GM18520 (cell line): ENCODE results near the gene EGFL6.
"Not testable (repeated sequence)": the region's sequence is repeated elsewhere in the genome, so short reads cannot be mapped to it uniquely, and the experiment has no call there.

Experiments
- ATAC-seq: cut with Tn5 transposase; IDR thresholded peaks from one replicate; pipeline ENCODE4 v1.9.1; 2021; ENCODE audit not compliant: unreplicated experiment

The EGFL6 gene

DNA sequence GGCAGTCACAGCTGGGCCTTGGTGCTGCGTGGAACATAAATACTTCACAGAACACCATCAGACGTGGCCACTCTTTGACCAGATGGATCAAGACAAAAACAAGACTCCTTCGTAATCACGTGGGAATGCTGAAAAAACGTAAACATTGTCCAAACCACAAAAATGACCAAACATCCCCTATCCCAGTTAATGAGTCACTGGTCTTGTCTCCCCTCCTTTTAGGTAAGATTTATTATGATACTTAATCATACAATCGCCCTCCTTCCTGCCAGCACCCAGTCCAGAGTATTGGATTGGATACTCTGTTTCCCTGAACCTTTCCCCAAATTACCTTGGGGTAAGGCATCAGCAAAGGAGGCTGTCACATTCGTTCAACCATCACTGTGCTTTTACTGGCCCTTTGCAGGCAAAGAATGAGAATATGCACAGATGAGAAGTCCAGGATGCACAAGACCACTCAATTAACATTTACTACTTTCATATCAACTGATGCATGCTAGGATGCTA lies 82.9 kb downstream of the EGFL6 start:
- ATAC-seq: no peak

DNA sequence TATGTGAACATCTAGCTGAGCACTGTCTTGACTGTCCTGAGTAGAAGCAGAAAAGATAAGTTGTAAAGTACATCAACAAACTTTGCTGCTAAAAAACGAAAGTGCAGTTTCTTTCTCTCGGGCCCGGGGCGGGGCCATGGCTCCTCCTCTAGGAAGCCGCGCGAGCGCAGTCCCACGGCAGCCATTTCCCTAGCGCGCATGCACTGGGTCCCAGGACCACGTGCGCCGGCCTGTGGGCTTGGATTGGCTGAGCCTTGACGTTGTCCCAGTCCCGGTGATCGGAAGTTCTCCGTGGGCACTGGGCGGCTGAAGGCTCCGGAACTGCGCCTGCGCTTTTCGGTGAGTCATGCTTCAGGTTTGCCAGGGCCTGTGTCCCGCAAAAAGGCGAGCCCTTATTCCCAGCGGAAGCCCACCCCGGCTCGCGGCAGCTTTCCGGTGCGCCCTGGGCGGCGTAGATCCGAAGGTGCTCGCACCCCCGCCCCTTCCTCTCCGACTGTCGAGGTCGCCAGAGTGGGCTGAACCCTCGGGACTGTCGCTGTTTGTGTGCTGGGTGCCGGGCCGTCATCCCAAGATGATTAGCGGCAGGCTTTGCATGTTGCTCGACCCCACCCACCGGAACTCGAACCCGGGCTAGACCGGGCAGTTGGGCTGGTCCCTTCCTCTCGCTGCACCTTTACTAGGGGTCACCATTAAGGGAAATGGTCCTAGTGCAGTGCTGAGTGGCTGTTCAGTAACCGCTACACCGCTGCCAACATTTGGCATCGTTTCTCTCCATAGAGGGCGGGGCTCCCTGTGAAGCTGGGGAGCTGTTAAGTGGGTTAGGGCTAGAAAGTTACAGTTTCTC lies 83.7 kb downstream of the EGFL6 start, which contains the start of gene TCEANC:
TCEANC (plus strand) TSS at position 292 of the 844 bp plus-strand sequence. CDS start 9,368 bp downstream, outside the sequence.
- ATAC-seq: peak; percentile 91

DNA sequence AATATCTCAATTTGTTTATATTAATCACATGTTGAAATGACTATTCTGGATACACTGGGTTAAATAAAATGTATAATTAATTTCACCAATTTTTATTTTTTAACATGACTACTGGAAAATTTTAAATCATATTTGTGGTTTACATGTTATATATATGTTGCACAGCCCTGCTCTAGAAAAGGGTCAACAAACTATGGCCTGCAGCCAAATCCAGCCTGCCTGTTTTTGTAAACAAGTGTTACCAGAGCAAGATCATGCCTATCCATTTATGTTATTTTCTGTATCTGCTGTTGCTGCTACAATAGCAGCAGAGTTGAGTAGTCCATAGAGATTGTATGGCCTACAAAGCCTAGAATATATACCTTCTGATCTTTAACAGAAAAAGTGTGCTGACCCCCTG lies 84.7 kb downstream of the EGFL6 start:
- ATAC-seq: no peak

DNA sequence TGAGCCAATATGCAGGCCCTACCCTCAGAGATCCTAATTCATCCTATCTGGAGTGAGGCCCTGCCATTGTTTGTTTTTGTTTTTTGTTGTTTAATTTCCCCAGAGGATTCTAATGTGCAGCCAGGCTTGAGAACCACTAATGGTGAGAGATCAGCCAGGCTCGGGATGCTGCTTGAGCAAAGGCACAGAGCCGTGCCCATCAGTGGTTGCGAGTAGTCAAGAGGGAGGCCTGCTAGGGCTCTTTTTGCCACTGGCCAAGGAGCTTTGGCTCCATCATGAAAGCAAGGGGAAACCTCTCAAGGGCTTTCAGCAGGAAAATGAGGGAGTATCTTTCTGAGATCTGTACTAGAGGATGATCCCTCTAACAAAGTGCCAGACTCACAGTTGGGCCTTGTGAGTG lies 86.3 kb downstream of the EGFL6 start:
- no peak for ATAC-seq

DNA sequence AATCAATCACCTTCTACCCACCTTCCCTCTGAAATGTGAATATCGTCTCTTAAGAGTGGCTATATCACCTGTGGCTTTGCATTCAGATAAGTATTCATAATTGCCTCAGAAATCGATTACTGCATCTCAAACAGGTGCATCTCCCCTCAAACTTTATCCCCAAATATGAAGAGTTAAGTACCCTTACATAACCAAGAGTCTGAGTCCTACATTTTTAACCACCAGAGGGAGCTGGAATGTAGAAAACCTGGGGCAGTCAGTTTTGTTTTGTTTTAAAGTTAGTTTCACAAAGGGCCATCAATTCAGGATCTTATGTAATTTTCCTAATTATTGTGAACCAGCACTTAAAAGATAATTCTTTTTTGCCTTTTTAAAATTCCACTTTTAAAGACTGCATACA lies 89.2 kb downstream of the EGFL6 start:
- no peak for ATAC-seq

DNA sequence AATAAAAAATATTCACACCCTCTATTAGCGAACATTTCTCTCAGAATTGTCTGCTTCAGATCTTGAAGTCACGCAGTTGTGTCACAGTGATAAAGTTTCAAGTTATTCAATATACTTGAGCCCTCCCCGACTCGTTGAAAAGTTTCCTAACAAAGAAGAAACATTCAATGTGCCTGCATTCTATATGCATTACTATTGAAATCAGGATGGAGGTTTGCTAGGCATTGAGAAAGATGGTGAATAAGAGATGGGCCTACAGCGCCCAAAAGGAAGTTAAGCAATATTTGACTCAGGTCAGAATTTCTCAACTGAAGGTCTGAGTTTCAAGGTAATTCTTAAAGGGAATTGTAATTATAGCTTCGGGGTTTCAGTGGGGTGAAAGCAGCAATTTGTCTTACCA lies 89.7 kb downstream of the EGFL6 start:
- ATAC-seq: no peak

DNA sequence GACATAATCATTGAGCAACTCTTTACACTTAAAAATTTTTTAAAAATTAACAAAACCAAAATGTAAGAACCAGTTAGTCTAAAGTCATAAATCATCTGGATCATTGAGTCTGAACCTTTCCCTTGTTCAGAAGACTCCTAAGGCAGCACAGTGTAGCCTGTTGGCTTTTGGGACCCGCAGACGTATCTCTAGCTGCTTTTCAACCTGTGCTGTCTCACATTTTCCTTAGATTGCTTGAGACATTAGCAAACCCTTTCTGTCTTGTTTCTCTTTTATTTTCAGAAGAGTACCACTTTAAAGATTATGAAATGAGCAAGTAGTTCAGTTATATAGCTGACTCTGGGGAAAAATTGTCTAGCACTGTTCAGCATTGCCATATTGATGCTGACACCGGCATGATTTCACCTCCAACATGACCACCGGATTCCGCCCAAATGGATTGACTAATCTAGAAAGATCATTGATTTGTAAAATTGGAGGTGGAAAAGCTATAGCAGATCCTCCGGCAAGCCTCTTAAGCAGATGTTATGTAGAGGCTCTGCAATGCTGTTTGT lies 92.4 kb downstream of the EGFL6 start:
- no peak for ATAC-seq

DNA sequence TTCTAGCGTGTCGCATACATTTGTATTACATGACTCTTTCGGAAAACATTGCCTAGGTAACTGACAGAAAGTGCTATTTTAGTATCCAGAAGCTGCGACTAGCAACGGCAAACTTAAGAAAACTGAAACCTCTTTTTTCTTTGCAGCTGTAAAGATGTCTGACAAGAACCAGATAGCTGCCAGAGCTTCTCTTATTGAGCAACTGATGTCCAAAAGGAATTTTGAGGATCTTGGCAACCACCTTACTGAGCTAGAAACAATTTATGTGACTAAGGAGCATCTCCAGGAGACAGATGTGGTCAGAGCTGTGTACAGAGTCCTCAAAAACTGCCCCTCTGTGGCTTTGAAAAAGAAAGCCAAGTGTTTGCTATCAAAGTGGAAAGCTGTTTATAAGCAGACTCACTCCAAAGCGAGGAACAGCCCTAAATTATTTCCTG lies 93.0 kb downstream of the EGFL6 start:
- no peak for ATAC-seq

DNA sequence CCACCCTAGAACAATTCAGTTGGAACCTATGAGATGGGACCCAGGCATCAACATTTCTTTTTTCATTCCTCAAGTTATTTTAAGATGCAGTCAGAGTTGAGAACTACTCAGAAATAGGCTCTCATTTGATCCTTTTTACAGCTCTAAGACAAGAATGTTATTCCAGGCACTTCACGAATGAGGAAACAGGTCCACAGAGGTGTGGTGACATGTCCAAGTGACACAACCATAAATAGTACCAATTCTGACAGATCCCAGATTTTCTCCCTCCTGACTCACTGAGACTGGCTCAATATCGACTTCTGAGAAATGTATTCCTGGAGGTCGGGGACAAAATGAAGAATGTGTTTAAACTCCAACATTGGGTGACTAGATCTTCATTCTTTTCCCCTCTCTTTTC lies 94.6 kb downstream of the EGFL6 start:
- no peak for ATAC-seq

DNA sequence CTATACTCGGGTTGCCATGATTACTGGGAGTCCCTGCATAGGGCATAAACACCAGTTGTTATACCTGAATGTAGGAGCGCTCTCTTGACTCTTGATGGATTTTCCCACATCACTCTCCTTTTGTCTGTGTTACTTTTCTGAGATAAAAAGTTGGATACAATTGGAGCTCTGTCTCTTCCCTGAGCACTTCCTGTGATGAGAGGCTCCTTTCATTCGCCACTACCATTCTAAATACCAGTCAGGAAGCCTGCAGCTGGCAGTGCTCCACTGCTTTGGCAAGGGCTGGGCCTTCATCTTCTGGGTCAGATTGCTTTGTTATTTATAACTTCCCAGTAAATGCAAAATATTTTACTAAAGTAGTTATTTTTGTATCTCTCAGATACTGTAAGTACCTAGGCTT lies 97.4 kb downstream of the EGFL6 start:
- no peak for ATAC-seq

DNA sequence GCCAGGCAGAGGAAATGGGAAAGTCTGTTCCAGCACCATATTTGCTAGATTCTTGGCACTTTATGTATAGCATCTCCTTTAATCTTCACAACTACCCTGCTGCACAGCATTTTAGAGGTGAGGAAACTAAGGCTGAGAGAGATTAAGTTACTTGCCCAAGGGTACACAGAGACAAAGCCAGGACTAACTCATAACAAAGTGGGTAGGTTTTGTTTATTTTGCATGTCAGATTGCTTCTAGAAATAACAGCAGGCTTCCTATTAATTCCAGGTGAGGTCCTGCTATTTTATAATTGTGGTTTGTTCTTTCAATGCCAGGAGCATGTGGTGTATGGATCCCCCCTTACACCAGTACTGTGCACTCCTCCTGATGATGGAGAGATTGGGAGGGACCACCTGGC lies 98.5 kb downstream of the EGFL6 start:
- ATAC-seq: no peak

DNA sequence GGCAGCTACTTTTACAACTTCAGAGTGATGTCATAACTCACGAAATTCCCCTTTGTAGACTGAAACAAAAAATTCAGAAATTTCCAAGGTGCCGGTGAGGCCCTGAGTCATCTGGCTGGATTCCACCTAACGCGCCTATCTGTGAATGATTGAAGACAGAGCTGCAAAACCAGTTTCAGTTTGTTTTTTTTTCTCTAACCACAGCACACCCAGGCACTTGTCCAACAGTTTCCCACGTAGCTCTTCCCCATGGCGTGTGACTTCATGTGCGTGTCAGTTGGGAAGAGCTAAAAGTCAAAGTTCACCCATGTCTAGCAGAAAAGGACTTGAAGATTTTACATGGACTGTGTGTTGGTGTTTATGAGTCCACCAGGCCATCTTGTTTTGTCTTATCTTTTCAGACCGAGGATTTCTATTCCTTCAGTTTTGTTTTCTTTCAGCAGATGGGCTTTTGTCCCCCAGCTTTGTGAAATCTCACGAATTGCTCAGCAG lies 99.9 kb downstream of the EGFL6 start:
- ATAC-seq: peak; percentile 81

DNA sequence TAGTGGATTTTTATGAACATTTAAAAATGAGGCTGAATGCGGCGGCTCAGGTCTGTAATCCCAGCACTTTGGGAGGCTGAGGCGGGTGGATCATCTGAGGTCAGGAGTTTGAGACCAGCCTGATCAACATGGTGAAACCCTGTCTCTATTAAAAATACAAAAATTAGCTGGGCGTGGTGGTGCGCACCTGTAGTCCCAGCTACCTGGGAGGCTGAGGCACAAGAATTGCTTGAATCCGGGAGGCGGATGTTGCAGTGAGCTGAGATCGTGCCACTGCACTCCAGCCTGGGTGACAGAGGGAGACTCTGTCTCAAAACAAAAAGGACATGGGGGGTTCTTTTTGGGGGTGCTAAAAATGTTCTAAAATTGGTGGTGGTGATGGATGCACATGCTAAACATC lies 100.4 kb downstream of the EGFL6 start:
- not testable (repeated sequence) for ATAC-seq

DNA sequence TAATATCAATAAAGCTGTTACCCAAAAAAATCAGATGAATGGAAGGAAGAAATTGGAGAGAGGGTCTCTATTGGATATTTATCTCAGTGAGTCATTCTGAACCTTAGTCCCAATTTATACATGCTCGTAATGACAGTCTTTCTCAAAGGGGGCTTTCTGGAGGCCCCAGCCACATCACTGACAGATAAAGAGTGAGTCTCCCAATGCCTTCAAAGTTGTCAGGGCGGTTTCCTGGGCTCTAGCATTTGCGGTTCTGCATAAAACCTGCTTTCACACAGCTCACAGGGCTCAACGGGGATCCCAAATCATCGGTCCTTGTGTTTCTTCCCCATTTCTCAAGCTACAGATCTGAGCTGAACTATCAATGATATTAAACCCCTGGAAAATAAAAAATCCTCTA lies 100.8 kb downstream of the EGFL6 start:
- no peak for ATAC-seq

DNA sequence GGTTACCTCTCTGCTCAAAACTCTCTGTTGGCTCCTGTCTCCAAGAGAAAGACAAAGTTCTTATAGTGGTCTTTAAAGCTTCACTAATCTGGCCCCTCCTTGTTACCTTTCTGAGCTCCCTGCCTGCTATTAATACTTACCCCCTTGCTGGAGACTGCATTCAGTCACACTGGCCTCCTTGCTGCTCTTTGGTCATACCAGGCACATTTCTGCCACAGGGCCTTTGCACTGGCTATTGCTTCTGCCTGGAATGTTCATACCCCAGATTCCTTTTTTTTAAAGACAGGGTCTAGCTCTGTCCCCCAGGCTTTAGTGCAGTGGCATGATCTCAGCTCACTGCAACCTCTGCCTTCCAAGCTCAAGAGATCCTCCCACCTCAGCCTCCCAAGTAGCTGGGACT lies 103.6 kb downstream of the EGFL6 start:
- ATAC-seq: no peak

DNA sequence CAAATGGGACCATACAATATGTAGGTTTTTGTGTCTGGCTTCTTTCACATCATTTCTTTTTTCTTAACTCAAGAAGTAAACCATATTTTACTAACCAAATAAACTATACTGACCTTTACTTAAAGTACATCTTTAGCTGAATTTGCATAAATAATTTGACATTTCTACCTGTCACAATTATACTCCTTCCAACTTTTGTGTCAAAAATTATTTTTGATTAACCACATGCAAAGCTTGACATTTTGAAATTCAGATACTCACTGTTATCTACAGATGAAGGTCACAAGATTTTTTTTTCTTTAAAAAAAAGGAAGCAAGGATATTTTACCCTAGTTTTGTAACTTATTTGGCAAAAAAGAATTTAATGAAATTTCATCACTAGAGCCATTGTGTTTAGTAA lies 107.5 kb downstream of the EGFL6 start:
- ATAC-seq: no peak

DNA sequence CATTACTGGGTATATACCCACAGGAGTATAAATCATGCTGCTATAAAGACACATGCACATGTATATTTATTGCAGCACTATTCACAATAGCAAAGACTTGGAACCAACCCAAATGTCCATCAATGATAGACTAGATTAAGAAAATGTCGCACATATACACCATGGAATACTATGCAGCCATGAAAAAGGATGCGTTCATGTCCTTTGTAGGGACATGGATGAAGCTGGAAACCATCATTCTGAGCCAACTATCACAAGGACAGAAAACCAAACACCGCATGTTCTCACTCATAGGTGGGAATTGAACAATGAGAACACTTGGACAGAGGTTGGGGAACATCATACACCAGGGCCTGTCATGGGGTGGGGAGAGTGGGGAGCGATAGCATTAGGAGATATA lies 110.3 kb downstream of the EGFL6 start:
- not testable (repeated sequence) for ATAC-seq

DNA sequence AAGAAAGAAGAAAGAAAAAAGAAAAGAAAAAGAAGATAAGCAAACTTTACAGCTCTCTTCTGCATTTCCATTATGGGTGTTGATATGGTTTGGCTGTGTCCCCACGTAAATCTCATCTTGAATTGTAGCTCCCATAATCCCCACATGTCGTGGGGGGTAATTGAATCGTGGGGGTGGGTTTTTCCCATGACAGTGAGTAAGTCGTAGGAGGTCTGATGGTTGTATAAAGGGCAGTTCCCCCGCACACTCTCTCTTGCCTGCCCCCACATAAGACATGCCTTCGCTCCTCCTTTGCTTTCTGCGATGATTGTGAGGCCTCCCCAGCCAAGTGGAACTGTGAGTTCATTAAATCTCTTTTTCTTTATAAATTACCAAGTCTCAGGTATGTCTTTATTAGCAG lies 112.2 kb downstream of the EGFL6 start:
- ATAC-seq: no peak
